ENCODE data around the gene THBD. TPM values are rescaled to one million over a fixed set of nuclear protein-coding genes. Genes with fewer than 3 reads are reported as not detected.

The THBD gene
- total and polyA plus RNA-seq, 2 of the 4 experiments (the other 2 are of a cell fraction) = 0.07 TPM; not detected in 1

DNA sequence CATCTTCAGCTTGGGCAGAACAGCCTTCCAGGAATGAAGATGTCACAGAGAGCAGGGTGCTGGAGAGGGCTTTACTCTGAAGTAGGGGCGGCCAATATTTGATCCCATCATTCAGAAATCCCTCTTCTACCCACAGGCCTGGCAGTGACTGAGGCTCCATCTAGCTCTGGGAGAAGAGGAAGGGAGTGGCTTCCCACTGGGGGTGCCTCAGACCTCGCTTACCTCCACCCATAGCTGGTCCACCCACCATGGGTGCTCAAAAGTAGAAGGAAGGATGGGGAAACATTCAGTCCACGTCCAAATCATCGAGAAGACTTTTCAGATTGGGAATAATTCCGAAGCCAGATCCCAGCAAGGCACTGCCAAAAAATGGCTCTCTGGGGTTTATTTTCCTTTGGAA, 11.8 kb upstream of the THBD start:
- Histone ChIP-seq H3K27me3 (ENCODE audit: control insufficient read depth, insufficient read depth, low read length) (peaks cover 23% of the 10 kb centered on the region), H2BK15ac (ENCODE audit: low read depth, low read length) (no peak overlapping the region)
- in situ Hi-C loops (cut with MboI; ENCODE audit: low sequenced_read_pairs) = no loop called here

More for the DNA sequence above, 11.8 kb upstream of the THBD start:
- Histone ChIP-seq H2AFZ (replicated peaks; ENCODE audit: low read length, poor library complexity) (no peak overlapping the region), H3K14ac (replicated peaks; ENCODE audit: low read depth, low read length) (no peak overlapping the region), H3K36me3 (ENCODE audit: control insufficient read depth, insufficient read depth, low read length) (no peaks in the 10 kb centered on the region), H3K27ac (ENCODE audit: insufficient read depth, low read length) (no peak overlapping the region), H3K18ac (ENCODE audit: low read depth, low read length) (no peak overlapping the region), H3K9me3 (ENCODE audit: control insufficient read depth, insufficient read depth, low read length) (no peaks in the 10 kb centered on the region), H2AK9ac (replicated peaks; ENCODE audit: low read depth, low read length, poor library complexity) (no peak overlapping the region), H2BK20ac (ENCODE audit: low read depth, low read length) (no peak overlapping the region), H3K4me2 (ENCODE audit: low read depth, low read length) (no peak overlapping the region), H4K8ac (ENCODE audit: low read depth in 2 of 2, low read length in 2 of 2) (no peak overlapping the region), H3K4me3 (ENCODE audit: insufficient read depth, low read depth, low read length) (no peak overlapping the region), H4K91ac (ENCODE audit: insufficient read depth, low read depth, low read length) (no peak overlapping the region), H2BK120ac (ENCODE audit: low read depth, low read length) (no peak overlapping the region), H3K56ac (ENCODE audit: extremely low read depth, insufficient read depth, low read length) (no peak overlapping the region), H4K5ac (ENCODE audit: low read depth, low read length) (no peak overlapping the region), H2BK5ac (ENCODE audit: low read depth, low read length, poor library complexity, severe bottlenecking) (no peak overlapping the region), H3K4ac (ENCODE audit: low read depth, low read length) (no peak overlapping the region), H3K9me1 (ENCODE audit: insufficient read depth, low read length) (0 out of 2 replicates have a peak, but pooled peaks cover 2% of the 10 kb centered on the region), H3K79me1 (ENCODE audit: low read depth in 1 of 2, low read length in 2 of 2) (no peaks in the 10 kb centered on the region), H3K23ac (ENCODE audit: low read depth, low read length) (no peak overlapping the region), H3K9ac (ENCODE audit: low read depth, low read length) (no peak overlapping the region), H2AK5ac (ENCODE audit: low read depth, low read length) (no peak overlapping the region), H3K4me1 (ENCODE audit: control insufficient read depth, insufficient read depth, low read length) (peaks cover 10% of the 10 kb centered on the region; the same call in 1 of the 2 replicates), H4K20me1 (ENCODE audit: insufficient read depth, low read length) (no peaks in the 10 kb centered on the region)
- ChIA-PET POLR2A (ENCODE audit: unreplicated experiment) (no interaction called here), CTCF (interaction anchor here (0.9 to 1.2 kb wide), 2 partner anchors 11 to 371 kb away, joined by 3 to 5 read pairs; no protein-coding TSS in a partner anchor)
- ATAC-seq (ENCODE audit: low read depth) (no peak), DNase-seq (no peak)
- WGBS, 2 experiments (ENCODE audit: extremely low coverage in 2 of 2, insufficient read length in 1 of 2) = 18% methylated on average over 3 of the region's 5 CpGs; no CpG with 5 or more reads in 1 of the 2 experiments
- BruUV-seq (replicated peaks) = no TSS peak
- intact Hi-C loops (cut with micrococcal nuclease) (loop anchor here (5.0 kb wide), 1 partner anchor 176 kb away; no protein-coding TSS in a partner anchor), dilution Hi-C loops (cut with HindIII; ENCODE audit: low sequenced_read_pairs, unreplicated experiment) (no loop called here)
- TF ChIP-seq FOS (IDR thresholded peaks at IDR 0.05; ENCODE audit: low read depth, low read length) (no peak), NFE2L2 (IDR thresholded peaks at IDR 0.05; ENCODE audit: low read depth, low read length) (no peak)
